Panc1 (cell line): Measurements from ENCODE around the gene TMEM51.

Experiments
- CTCF ChIP-seq: fragments of 450-650 bp; IDR thresholded peaks from 2 replicates; pipeline ENCODE4 v1.5.1; 2017; ENCODE audit warnings: mild to moderate bottlenecking
- POLR2AphosphoS5 ChIP-seq: IDR thresholded peaks from 2 replicates; pipeline ENCODE4 v1.6.1; 2012; ENCODE audit warnings: mild to moderate bottlenecking, low read depth, low read length, moderate library complexity
- REST ChIP-seq, 2 experiments: IDR thresholded peaks; 2 replicates each; pipeline ENCODE4 v1.6.1; 2011 to 2012; ENCODE audit warnings: low read depth in 2 of 2, control low read depth in 1 of 2, low read length in 1 of 2, mild to moderate bottlenecking in 1 of 2, moderate library complexity in 1 of 2; ENCODE audit not compliant: insufficient read depth in 1 of 2
- SIN3A ChIP-seq: IDR thresholded peaks from 2 replicates; pipeline ENCODE4 v1.6.1; 2012; ENCODE audit warnings: low read depth, mild to moderate bottlenecking, low read length, moderate library complexity, borderline replicate concordance; ENCODE audit not compliant: insufficient read depth
- TCF7L2 ChIP-seq: IDR thresholded peaks from 2 replicates; pipeline ENCODE4 v1.6.1; 2011; ENCODE audit warnings: mild to moderate bottlenecking, low read depth, low read length, inconsistent platforms

- TF ChIP-seq CTCF = no peak
- no peak for TF ChIP-seq REST (IDR thresholded peaks at IDR 0.05; ENCODE audit: insufficient read depth in 1 of 2, low read depth in 2 of 2, low read length in 1 of 2)
- no peak for TF ChIP-seq TCF7L2
- TF ChIP-seq SIN3A = no peak
- TF ChIP-seq POLR2AphosphoS5 = no peak
Observed at GRCh38 chr1:15150376-15150775, 3.2 kb upstream of the TMEM51 start.
